Lower lobe of right lung (tissue), 2 donors: ENCODE results near the gene DIS3L2. TPM values are rescaled to one million over a fixed set of nuclear protein-coding genes. Genes with fewer than 3 reads are reported as not detected.
A peak's percentile ranks its signal among the peaks of the same experiment; 100 is the strongest.

Source experiments
- ATAC-seq, 2 donors: fragments of 200-7000 bp; cut with Tn5 transposase; one replicate each; pipeline ENCODE4 v1.9.1; 2020 to 2022; ENCODE audit warnings: mild to moderate bottlenecking in 2 of 2, moderate library complexity in 2 of 2
- DNase-seq: peaks from one replicate; pipeline ENCODE4 v3.0.0-alpha.2; 2020
- H3K27ac ChIP-seq: fragments of 200-600 bp; one replicate; pipeline ENCODE4 v1.8.0; 2022
- H3K27me3 ChIP-seq: fragments of 200-600 bp; one replicate; pipeline ENCODE4 v1.8.0; 2022; ENCODE audit warnings: low read depth
- H3K36me3 ChIP-seq: fragments of 200-600 bp; one replicate; pipeline ENCODE4 v1.8.0; 2022; ENCODE audit warnings: mild to moderate bottlenecking
- H3K4me1 ChIP-seq: fragments of 200-600 bp; one replicate; pipeline ENCODE4 v1.8.0; 2022
- H3K4me3 ChIP-seq: fragments of 200-600 bp; one replicate; pipeline ENCODE4 v1.8.0; 2022; ENCODE audit warnings: mild to moderate bottlenecking
- H3K9me3 ChIP-seq: fragments of 200-600 bp; one replicate; pipeline ENCODE4 v1.8.0; 2022
- CTCF ChIP-seq: fragments of 200-600 bp; IDR thresholded peaks from one replicate; pipeline ENCODE4 v1.8.0; 2022; ENCODE audit warnings: antibody characterized with exemption, mild to moderate bottlenecking
- intact Hi-C: fragments of 100-400 bp; cut with DNase I; formaldehyde crosslinking; loops from one replicate; pipeline ENCODE4 v1.11.0; 2022
- total RNA-seq: library from RNA; stranded (reverse); fragmentation: NEBNext Ultra II Directional; extraction: Animal tissue kit (Norgen Biotek cat#: 25700); gene quantifications from one replicate; pipeline ENCODE4 v1.2.1, GENCODE V29; 2021
- donor health status: DM: no; HTN: yes; CAD: no; lungs with severe emphysema.

The DIS3L2 gene
- total RNA-seq, 1 donor from 2014 or later: 34.4 TPM

GRCh38 chr2:231919341-231920035, 42.0 kb upstream of the DIS3L2 start:
- TF ChIP-seq CTCF: no peak
- Histone ChIP-seq H3K27me3 (peaks cover 27% of the 10 kb centered on the region), H3K9me3 (no peaks in the 10 kb centered on the region), H3K4me3 (no peak overlapping the region), H3K36me3 (no peaks in the 10 kb centered on the region), H3K27ac (no peak overlapping the region), H3K4me1 (no peaks in the 10 kb centered on the region)
- peak; percentile 29 for DNase-seq
- intact Hi-C loops: loop anchor here (10.0 kb wide), 1 partner anchor 225 kb away; no protein-coding TSS in a partner anchor
- ATAC-seq: no peak

- no peak overlapping the region for H3K4me3 ChIP-seq
- no peaks in the 10 kb centered on the region for H3K9me3 ChIP-seq
- H3K27me3 ChIP-seq: peaks cover 36% of the 10 kb centered on the region
- no peak overlapping the region for H3K27ac ChIP-seq
- DNase-seq: peak; percentile 20
- intact Hi-C loops: loop anchor here (10.0 kb wide), 1 partner anchor 224 kb away; no protein-coding TSS in a partner anchor
- no peaks in the 10 kb centered on the region for H3K36me3 ChIP-seq
- no peak for ATAC-seq
- no peak for TF ChIP-seq CTCF
- H3K4me1 ChIP-seq: peaks cover 6% of the 10 kb centered on the region
These were observed 41.1 kb upstream of the DIS3L2 start for GRCh38 chr2:231920366-231920765.

- intact Hi-C loops: loop anchor here (10.0 kb wide), 1 partner anchor 224 kb away; no protein-coding TSS in a partner anchor
- Histone ChIP-seq H3K4me3 (no peak overlapping the region), H3K36me3 (no peaks in the 10 kb centered on the region), H3K9me3 (no peaks in the 10 kb centered on the region), H3K27ac (no peak overlapping the region), H3K27me3 (peaks cover 40% of the 10 kb centered on the region), H3K4me1 (peaks cover 11% of the 10 kb centered on the region)
- no peak for TF ChIP-seq CTCF
- DNase-seq (no peak), ATAC-seq (no peak)
These were observed 40.7 kb upstream of the DIS3L2 start for GRCh38 chr2:231920795-231921194.

- H3K4me1 ChIP-seq: peaks cover 25% of the 10 kb centered on the region
- H3K27ac ChIP-seq: no peak overlapping the region
- no peak overlapping the region for H3K4me3 ChIP-seq
- ATAC-seq (no peak), DNase-seq (peak; percentile 23)
- intact Hi-C loops: loop anchor here (10.0 kb wide), 1 partner anchor 222 kb away; no protein-coding TSS in a partner anchor
- H3K9me3 ChIP-seq: no peaks in the 10 kb centered on the region
- TF ChIP-seq CTCF: no peak
- no peaks in the 10 kb centered on the region for H3K36me3 ChIP-seq
- H3K27me3 ChIP-seq: peaks cover 57% of the 10 kb centered on the region
These were observed 39.1 kb upstream of the DIS3L2 start for GRCh38 chr2:231922311-231923009.

GRCh38 chr2:231923010-231923344, 38.5 kb upstream of the DIS3L2 start:
- H3K27ac ChIP-seq: no peak overlapping the region
- intact Hi-C loops: loop anchor here (10.0 kb wide), 1 partner anchor 222 kb away; no protein-coding TSS in a partner anchor
- peak; percentile 14 for DNase-seq
- H3K4me1 ChIP-seq: peaks cover 25% of the 10 kb centered on the region
- H3K27me3 ChIP-seq: peaks cover 62% of the 10 kb centered on the region
- no peaks in the 10 kb centered on the region for H3K36me3 ChIP-seq
- TF ChIP-seq CTCF: no peak
- ATAC-seq: no peak
- no peak overlapping the region for H3K4me3 ChIP-seq
- no peaks in the 10 kb centered on the region for H3K9me3 ChIP-seq
